HG03354 (cell line): ENCODE results near the gene CC2D2A.

Experiments
- ATAC-seq: cut with Tn5 transposase; IDR thresholded peaks from one replicate; pipeline ENCODE4 v1.9.1; 2021; ENCODE audit warnings: mild to moderate bottlenecking; ENCODE audit not compliant: unreplicated experiment, poor library complexity, severe bottlenecking

Gene CC2D2A

DNA sequence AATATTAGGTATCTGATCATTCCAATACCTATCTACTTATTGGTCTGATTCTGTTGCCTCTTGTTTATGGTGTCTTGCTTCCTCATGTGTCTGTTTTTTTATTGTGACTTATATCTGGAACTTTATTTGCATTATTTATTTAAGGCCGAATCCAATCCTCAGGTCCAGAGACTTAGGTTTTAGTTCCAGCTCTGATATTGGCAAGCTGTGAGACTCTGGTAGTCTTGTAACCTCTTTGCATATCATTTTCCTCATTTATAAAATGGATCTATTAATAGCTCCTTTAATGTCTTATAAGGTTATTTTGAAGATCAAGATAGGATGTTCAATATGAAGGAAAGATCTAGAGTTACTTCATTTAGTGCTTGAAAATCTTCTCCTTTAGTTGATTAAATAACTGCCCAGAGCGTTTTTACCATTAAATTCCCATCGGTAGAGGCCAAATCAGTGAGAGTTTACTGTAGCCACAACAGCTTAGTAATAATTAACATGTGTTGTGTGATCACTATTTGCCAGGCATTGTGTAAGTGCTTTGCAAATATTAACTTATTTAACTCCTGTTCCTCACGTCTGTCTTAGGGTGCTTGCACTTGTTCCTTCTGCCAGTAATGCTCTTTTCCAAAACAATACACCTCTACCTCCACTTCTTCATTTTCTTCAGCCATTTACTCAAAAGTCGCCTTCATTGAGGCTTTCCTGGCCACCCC lies 82.2 kb downstream of the CC2D2A start:
- ATAC-seq = no peak

DNA sequence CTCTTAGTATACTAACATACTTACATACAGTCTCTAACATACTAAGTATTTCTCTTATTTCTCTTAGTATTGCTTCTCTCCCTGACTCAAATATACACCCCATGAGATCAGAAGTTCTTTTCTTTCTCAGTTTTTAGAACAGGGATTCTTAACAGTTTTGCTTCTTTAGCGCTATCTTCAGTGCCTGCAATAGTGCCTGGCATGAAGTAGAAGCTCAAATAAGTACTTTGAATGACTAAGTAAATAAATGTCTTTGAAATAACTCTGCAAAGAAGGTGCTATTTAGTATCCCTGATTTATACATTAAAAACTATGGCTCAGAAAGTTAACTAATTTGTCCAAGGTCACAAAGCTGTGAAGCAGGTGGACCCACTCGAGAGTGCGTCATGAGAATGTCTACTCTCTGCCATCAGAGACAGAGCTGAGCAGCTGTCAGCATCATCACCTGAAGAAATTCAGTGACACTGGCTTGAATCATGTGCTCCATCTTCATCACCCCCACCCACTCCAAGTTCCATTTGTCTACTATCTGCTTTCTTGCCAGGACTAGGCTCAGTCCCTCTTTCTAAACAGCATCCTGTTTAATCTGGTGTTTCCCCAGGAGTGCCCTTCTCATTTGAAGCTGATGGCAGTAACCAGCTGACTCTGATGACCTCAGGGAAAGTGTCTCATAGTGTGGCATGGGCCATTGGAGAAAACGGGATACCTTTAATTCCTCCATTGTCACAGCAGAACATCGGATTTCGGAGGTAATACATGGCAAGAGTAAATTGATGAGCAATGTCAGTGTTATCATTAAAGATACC lies 83.1 kb downstream of the CC2D2A start:
- no peak for ATAC-seq

DNA sequence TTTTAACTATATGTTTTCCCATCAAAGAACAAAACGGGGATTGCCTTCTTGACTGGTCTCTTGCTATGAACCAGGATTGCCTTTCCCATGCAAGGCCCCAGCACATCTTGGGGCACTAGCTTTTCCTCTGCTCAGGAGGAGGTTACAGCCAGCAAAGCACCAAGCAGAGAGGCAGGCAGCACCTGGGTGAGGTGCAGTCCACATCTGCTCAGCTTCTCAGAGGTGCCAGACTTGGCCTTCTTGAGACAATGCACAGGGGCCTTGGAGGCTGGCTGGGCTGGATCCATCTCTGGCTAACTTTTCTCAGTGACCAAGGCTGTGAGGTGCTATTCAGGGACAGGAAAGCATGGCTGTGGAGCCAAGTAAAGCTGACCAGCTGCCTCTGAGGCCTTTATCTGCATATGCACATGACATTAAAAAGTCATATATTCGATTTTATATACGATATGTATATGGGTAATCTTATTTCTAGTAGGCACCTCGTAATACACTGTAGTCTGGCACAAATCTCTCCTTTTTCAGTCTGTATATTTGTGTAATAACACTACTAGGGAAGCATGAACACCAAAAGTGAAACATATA lies 86.9 kb downstream of the CC2D2A start:
- no peak for ATAC-seq

DNA sequence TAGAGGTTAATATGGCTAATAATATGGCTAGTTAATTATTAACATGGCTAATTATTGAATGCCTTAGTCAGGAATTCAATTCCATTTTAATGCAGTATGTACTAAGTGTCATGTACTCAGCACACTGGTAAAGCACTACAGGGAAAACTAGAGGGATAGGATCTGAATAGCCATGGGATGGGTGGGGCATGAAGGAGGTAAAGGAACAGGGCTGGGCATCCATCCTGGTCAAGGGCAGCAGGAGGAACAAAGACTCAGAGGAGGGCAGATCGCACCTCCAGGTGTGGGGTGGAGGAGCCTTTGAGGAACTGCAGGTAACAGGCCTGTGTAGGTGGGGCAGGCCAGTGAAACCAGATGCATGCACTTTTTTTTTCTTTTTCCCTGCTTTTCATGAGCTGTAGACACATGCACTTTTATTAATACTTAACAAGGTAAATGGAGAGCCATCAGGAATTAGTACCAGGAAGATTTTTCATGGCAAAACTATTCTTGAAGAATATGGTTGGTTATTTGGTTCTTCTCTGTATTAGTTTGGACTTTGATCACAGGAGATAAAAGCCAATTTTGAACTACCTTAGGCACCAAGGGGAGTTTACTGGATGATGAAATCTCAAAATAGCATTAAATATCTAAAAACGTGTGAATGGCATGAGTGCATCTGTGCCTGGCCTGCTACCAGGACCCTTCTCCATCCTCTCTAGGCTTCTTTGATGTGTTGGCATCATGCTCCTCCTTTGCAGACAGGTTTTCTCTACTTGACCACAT lies 88.3 kb downstream of the CC2D2A start:
- no peak for ATAC-seq

DNA sequence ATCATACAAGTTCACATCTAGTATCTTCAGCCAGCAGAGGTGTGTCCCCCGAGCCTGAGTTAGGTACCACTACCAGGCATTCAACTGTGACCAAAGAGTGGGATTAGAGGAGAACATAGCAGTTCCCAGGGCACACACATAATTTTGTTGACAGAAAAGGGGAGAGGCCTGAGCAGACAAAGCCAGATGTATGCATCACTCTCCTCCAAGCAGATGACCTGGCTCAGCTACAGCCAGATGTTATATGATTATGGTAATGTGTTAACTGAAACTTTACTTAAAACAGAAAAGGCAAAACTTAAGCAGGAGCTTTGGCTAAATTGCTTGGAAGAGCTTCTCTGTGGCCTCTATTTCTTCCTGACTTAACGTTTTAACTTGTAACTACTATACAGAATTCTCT lies 88.9 kb downstream of the CC2D2A start:
- no peak for ATAC-seq

DNA sequence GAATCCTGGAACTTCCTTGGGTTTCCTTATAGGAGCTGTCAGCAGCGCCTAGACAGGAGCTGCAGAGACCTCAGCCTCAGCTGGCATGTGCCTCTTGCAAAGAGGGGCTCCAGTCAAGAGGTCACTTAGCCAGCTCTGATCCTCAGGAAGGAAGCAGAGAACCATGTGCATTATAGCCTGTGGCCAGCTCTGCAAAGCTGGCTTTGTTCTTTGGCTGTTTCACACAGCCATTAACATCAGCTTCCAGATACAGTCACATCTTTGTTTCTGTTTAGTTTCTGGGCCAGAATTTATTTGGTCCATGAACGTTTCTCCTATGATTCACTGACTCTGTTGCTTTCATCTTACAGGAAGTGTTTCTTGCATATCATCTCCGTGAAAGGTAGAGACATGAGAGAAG lies 92.4 kb downstream of the CC2D2A start:
- no peak for ATAC-seq

DNA sequence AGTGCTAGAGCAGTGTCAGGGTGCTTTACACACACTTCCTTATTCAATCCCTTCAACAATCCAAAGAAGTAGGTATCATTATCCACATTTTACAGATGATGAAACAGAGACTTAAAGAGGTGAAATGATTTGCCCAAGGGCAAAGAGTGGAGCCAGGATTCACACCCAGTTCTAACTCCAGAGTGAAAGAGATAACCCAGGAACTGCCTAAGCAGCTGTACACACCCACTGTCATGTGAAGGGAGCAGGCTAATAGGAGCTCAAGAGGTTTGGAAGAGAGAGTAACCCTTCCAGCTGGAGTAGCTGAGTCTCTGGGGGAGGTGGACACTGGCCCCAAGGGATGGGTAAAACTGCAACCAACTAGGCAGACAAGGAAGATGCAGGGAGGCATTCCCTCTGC lies 92.9 kb downstream of the CC2D2A start:
- ATAC-seq = no peak

DNA sequence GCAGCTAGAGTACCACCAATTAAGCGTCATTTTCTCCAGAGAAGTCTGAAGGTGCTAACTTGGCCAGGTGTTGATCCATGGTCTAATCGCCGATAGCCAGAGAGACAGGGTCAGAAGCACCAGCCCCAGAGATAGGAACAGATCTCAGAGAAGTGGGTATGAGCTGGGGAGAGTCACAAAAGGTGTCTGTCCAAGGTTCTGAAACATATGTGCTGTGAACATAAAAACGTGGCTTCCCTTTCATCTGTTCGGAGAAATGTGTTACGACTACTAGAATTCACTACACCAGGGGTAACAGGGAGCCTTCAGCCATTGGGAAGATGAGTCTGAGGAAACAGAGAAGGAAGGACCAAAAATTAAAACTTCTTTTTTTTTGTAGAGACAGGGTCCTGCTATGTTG lies 94.2 kb downstream of the CC2D2A start:
- no peak for ATAC-seq

DNA sequence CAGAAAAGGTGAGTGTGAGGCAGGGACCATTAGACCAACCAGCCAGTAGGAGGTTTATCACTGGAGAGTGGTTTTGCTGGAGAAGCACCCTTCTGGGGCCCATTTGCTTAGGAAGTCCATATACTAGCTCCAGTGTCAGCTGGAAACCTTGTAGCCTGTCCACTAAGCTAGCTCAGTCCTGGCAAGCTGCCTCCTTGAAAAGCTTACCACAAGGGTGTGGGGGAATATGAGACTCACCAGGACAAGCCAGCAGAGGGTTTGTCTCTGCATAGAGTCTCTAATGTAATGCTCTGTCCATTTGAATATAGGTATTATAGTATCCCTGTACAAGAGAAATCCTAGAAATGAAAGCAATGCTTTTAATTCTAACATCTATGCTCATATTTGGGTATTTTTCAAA lies 99.1 kb downstream of the CC2D2A start:
- ATAC-seq = no peak

DNA sequence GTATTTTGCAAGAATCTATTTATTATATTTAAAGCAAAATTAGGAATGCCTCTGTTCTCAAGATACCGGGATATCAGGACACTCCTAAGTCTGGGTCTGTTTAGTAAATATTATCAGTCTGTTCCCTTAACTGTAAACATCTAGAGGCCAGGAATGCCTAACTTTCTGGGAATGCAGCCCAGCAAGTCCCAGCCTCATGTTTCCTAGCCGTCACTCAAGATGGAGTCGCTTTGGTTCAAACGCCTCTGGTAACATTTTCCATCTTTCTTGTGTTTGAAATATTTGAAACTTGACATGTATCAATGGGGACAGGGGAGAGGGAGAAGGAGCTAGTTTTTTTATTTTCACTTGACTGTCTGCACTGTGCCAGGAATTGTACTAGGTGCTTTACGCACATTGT lies 100.1 kb downstream of the CC2D2A start:
- no peak for ATAC-seq

DNA sequence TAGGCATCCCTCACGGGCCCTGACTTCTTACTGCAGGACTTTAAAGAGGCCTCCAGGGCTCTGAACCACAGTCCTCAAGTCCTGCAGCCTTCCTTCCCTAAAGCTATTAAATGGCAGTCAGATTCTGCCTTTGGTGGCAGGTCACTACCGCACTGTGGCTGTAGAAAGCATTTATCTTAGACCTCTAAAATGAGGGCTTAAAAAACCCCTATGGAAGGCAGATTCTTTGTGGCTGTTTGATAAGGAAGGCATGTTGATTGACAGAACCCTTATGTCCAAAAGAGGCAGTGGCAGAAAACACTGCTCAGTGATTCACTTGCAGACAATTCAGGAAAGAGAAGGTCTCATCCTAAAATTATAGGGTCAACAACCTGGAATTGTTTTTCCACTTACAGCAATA lies 106.3 kb downstream of the CC2D2A start:
- no peak for ATAC-seq

DNA sequence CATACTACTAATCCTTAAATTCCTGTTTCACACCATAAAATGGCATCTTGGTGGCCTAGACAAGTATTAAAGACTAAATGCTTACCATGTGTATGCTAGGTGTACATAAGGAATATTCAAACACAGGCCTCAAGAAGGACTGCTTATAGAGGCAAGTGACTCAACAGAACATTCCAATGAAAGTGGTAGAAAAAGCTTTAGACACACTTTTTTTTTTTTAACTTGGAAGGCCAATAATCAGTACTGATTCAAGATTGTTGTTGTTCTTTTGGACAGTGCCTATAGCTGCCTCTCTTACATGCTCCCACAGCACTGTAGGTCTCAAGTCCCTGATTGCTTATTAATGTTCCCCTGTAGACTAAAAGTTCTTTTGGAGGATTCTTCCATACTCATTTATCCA lies 107.8 kb downstream of the CC2D2A start:
- ATAC-seq = no peak

DNA sequence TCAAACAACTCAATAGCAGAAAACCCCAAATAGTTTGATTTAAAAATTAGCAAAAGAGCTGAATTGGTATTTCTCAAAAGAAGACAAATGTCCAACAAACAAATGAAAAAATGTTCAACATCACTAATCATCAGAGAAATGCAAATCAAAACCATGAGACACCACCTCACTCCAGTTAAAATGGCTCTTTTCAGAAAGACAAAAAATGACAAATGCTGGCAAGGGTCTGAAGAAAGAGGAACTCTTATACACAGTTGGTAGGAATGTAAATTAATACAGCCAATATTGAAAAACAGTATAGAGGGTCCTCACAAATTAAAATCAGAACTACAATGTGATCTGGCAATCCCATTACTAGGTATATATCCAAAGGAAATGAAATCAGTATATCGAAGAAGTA lies 115.1 kb downstream of the CC2D2A start:
- no peak for ATAC-seq

DNA sequence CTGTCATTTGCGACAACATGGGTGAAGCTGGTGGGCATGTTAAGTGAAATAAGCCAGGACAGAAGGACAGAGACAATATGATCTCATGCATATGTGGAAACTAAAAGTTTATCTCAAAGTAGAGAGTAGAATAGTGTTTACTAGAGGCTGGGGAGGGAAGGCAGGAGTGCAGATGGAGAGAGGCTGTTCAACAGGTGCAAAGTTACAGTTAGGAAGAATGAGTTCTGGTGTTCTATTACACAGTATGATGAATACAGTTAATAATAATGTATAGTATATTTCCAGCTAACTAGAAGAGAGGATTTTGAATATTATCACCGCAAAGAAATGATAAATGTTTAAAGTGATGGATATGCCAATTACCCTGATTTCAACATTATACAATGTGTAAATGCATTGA lies 115.6 kb downstream of the CC2D2A start:
- no peak for ATAC-seq

DNA sequence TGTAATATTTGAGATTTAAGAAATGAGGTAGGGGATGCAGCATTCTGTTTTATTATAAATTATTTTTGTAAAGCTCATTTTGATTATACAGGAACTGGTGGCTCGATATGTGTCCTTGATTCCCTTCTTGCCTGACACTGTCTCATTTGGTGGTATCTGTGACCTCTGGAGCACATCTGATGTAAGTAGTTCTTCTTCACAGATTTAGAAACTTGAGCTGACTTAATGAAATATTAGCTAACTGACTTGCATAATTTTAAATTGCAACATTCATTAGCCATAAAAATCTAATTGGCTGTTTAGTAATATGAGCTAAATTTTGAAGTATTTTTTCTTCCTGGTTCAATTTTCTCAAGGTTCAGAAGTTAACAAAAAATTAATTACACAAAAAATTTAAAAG lies 116.4 kb downstream of the CC2D2A start:
- no peak for ATAC-seq

DNA sequence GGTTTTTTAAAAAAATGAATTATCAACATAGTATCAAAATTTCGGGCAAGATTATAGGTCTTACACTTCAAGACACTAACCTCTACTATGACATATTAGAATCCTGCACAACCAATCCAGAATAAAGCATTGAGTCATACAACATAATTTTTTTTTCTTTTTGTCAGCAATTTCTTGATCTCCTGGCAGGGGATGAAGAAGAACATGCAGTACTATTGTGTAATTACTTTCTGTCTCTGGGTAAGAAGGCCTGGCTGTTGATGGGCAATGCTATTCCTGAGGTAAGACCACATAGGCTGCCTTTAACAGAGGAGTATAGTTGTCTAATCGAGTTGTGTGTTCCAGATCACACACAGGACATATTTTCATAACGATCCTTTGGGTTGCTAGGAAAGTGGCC lies 118.0 kb downstream of the CC2D2A start:
- no peak for ATAC-seq

DNA sequence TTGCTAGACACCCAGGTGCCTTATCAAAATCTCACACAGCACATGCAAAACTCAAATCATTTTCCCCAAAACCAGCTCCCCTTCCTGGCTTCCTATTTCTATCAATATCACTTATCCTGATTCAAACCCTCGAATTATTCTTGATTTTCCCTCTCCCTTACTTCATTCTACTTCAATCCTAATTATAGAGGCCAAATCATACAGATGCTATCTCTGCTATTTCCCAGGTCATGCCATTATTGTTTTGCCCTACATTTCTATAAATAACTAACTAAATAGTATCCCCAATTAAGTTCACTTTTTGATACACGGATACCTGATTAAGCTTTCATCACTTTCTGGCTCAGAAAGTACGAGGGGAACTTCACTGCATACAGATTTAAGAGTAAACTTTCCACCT lies 123.1 kb downstream of the CC2D2A start:
- no peak for ATAC-seq

DNA sequence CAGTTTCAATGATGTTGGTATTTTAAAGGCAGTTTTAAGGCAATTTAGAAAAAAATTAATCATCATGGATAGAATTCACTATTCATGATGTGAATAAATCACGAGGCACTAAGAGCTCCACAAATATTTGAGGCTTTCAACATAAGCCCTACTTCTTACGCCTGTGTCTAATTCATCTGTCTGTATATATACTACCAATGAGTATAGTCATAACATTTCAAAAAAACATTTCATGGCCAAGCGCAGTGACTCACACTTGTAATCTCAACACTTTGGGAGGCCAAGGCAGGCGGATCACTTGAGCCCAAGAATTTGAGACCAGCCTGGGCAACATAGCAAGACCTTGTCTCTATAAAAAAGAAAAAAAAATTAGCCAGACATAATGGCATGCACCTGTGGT lies 129.0 kb downstream of the CC2D2A start:
- ATAC-seq = no peak

DNA sequence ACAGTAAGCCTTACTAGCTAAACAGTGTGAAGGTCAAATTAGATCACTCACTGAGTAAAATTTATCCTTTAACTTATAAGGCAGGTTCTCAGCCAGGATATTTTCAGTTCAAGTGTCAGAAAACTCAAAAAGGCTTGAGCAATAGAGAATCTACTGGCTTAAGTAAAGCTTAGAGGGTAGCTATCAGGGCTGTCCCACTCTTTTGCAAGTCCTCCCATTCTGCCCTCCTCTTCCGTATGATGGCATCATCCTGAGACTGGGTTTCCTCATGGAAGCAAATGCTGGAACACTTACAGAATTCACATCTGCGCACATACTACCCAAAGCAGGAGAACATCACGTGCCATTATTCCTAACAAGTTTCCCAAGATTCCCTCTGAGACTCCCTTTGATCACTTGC lies 130.5 kb downstream of the CC2D2A start:
- ATAC-seq = no peak

DNA sequence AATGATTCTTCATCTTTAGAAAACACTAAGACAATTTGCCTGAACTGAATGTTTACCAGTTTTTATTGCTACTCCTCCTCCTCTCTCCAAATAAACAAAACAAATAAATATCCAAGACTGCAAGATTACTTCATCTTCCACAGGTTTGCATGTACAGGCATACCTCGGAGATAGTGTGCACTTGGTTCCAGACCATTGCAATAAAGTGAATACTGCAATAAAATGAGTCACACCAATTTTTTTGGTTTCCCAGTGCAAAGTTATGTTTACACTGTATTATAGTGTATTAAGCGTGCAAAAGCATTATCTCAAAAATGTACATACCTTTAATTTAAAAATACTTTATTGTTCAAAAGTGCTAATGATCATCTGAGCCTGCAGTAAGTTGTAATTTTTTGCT lies 132.2 kb downstream of the CC2D2A start:
- ATAC-seq = no peak
